Right ventricle myocardium superior (tissue), 1 donor: ENCODE measurements around the gene SIT1. TPM values are rescaled to one million over a fixed set of nuclear protein-coding genes. Genes with fewer than 3 reads are reported as not detected.
A peak's percentile ranks its signal among the peaks of the same experiment; 100 is the strongest.
"Not testable (repeated sequence)": the region's sequence is repeated elsewhere in the genome, so short reads cannot be mapped to it uniquely, and the experiment has no call there.

ENCODE experiments used
- ATAC-seq: fragments of 200-7000 bp; cut with Tn5 transposase; one replicate; pipeline ENCODE4 v1.9.1; 2020; ENCODE audit warnings: mild to moderate bottlenecking; ENCODE audit not compliant: poor library complexity
- DNase-seq: peaks from one replicate; pipeline ENCODE4 v3.0.0-alpha.2; 2020
- intact Hi-C: fragments of 100-400 bp; cut with DNase I; formaldehyde crosslinking; loops from one replicate; pipeline ENCODE4 v1.11.2; 2022
- total RNA-seq: library from RNA; stranded (reverse); fragmentation: NEBNext Ultra II Directional; extraction: Animal tissue kit (Norgen Biotek cat#: 25700); gene quantifications from one replicate; pipeline ENCODE4 v1.2.1, GENCODE V29; 2021
- donor health status: DM: no; HTN: yes; CAD: no; lungs with severe emphysema.

Gene SIT1
- total RNA-seq, 1 donor from 2014 or later: not detected

DNA sequence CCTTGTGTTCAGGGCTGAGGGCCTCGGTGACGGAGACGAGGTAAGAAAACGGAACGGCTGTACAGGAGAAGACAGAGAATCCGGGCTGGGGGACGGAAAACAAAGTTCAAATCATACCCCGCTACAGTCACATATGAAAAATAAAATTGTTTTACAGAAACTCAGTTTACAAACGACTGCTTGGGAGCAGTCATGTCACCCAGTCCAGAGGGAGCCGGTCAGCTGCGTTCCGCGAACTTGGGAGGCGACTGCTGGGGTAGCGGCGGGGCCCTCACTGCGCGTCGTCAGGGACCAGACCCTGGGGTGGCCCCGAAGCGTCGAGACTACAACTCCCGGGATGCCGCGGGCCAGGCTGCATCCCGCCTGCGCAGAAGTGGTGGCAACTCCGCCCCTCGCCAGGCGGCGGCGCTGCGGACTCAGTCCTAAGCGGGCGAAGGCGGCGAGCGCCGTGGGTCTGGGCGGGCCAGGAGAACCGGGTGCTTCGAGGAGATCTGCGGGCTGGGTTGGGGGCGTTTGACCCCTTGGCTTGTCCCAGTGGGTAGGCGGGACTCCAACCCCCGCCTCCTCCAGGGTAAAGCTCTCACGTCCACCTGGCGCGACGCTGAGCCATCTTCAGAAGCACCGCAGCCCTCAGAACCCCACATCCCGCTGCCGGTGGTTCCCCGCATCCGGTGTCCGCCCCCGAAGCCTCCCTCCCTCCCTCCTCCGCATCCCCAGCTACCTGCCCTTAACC is 4.0 kb downstream of the SIT1 start:
- intact Hi-C loops: loop anchor here (10.0 kb wide), 1 partner anchor 238 kb away; no protein-coding TSS in a partner anchor
- ATAC-seq (peak; percentile 98), DNase-seq (peak; percentile 97)

- intact Hi-C loops: loop anchor here (10.0 kb wide), 1 partner anchor 239 kb away; no protein-coding TSS in a partner anchor
- DNase-seq: no peak
- ATAC-seq: peak; percentile 48
Measured at GRCh38 chr9:35646153-35646532, 4.6 kb downstream of the SIT1 start.

DNA sequence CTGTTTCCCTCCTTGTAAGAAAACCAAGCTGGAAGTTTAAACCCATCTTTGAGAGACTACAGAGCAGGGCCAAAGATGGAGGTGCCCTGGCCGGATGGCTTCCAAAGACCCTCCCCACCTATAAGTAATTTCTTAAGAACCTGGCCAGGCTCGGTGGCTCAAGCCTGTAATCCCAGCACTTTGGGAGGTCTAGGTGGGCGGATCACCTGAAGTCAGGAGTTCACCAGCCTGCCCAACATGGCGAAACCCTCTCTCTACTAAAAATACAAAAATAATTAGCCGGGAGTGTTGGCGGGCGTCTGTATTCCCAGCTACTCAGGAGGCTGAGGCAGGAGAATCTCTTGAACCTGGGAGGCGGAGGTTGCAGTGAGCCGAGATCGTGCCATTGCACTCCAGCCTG is 5.0 kb downstream of the SIT1 start:
- ATAC-seq, DNase-seq: not testable (repeated sequence)
- intact Hi-C loops: loop anchor here (10.0 kb wide), 1 partner anchor 239 kb away; no protein-coding TSS in a partner anchor

DNA sequence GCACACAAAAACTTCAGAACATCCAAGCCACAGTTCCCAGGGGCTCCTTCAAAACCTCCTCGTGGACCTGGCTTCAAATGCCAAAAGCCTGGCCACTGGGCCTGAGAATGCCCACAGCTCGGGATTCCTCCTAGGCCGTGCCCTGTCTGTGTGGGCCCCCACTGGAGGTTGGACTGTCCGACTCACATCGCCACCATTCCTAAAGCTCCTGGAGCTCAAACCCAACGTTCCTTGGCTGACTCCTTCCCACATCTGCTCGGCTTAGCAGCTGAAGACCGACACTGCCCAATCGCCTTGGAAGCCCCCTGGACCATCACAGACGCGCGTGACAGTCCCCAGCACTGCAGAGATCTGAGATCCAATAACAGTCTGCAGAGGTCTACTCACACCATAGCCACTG is 7.7 kb downstream of the SIT1 start:
- ATAC-seq (no peak), DNase-seq (no peak)
- intact Hi-C loops: loop anchor here (10.0 kb wide), 1 partner anchor 242 kb away; no protein-coding TSS in a partner anchor

- ATAC-seq, DNase-seq: not testable (repeated sequence)
- intact Hi-C loops: loop anchor here (10.0 kb wide), 1 partner anchor 243 kb away; no protein-coding TSS in a partner anchor
Measured at GRCh38 chr9:35641478-35641877, 9.3 kb downstream of the SIT1 start.

DNA sequence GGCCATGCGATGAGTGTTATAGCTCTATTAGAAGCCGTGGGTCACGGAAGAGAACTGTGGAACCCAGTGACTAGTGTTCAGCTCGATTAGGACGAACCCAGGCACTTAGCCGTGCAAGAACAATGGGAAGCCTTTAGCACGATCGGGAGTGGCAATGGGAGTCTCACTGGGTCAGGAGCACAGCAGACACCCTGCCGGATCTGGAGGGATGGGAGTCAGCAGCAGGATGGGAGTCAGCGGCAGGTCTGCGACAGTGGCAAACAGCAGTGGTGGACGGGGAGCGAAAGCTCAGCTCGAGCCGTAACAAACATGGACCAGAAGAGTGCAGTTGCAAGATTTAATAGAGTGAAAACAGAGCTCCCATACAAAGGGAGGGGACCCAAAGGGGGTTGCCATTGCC is 10.3 kb downstream of the SIT1 start:
- DNase-seq, ATAC-seq: not testable (repeated sequence)
- intact Hi-C loops: loop anchor here (10.0 kb wide), 1 partner anchor 244 kb away; no protein-coding TSS in a partner anchor

- intact Hi-C loops: loop anchor here (10.0 kb wide), 1 partner anchor 245 kb away; no protein-coding TSS in a partner anchor
- ATAC-seq (no peak), DNase-seq (no peak)
Measured at GRCh38 chr9:35639631-35640030, 11.1 kb downstream of the SIT1 start.

DNA sequence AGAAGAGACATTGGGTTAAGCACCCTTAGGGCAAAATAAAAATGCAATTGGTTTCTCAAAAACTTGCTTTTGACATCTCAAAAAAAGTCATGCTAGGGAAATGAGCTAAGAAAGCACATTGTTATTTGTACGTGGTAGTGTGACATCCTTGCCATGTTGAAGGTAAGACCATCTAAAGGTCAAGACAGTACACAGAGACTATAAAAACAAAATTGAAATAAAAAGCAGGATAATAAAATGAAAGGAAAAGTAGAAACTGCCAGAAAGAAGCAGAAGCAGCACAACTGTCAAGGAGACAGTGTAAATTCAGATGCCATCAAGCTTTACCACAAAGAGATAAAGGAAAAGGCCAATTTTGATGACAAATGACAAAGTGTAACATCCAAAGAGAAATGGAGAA is 11.5 kb downstream of the SIT1 start:
- DNase-seq, ATAC-seq, intact Hi-C loops: not testable (repeated sequence)

- DNase-seq, ATAC-seq, intact Hi-C loops: not testable (repeated sequence)
Measured at GRCh38 chr9:35638751-35639150, 12.0 kb downstream of the SIT1 start.

- intact Hi-C loops, ATAC-seq, DNase-seq: not testable (repeated sequence)
Measured at GRCh38 chr9:35637427-35637955, 13.2 kb downstream of the SIT1 start.

- intact Hi-C loops, DNase-seq, ATAC-seq: not testable (repeated sequence)
Measured at GRCh38 chr9:35636877-35637246, 13.9 kb downstream of the SIT1 start.

GRCh38 chr9:35636135-35636876 is 14.4 kb downstream of the SIT1 start:
- intact Hi-C loops: no loop called here
- DNase-seq: no peak
- peak; percentile 38 for ATAC-seq

DNA sequence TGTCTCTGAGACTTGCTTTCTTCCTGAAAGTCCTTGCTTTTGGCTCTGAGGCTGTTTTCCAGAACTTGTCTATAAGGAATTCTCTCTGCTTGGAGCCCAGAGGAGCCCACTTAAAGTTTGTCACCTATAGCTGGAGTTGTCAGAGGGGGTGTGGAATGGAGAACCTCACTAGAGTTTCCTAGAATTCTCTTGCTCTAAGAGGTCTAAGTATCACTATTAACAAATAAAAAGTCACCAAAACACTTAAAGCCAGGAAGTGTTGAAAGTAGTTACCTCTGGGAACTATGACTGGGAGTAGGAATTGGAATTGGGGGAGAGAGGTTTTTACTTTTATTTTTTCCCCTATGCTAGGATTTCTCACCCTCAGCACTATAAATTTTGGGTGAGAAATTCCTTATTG is 15.0 kb downstream of the SIT1 start:
- ATAC-seq: no peak
- intact Hi-C loops: no loop called here
- DNase-seq: no peak

GRCh38 chr9:35629597-35629996 is 21.1 kb downstream of the SIT1 start:
- ATAC-seq: no peak
- intact Hi-C loops: no loop called here
- DNase-seq: no peak

DNA sequence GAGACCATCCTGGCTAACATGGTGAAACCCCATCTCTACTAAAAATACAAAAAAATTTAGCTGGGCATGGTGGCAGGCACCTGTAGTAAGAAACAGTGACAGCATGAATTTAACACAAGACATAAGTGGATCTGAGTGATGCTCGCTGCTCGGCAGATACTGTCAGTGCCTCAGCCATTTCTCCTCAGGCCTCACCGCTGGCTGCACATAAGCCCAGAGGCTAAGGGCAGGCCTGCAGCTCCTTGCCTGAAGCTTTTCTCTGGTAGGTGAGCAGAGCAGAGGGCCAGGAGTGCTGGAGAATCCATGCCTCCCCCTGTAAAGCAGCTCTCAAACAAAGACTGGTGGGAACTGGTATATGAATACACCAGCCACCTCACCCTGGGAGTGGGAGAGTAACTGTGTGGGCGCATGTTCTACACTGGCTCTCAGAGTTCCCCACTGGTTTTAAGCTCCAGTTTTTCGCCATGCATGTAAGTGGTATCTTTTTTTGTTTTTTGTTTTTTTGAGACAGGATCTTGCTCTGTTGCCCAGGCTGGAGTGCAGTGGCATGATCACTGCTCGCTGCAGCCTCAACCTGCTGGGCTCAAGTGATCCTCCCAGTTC is 22.2 kb downstream of the SIT1 start:
- intact Hi-C loops: no loop called here
- no peak for ATAC-seq
- no peak for DNase-seq

GRCh38 chr9:35627575-35627974 is 23.2 kb downstream of the SIT1 start:
- no peak for ATAC-seq
- DNase-seq: no peak
- intact Hi-C loops: no loop called here

GRCh38 chr9:35619800-35620158 is 31.0 kb downstream of the SIT1 start:
- ATAC-seq: no peak
- DNase-seq: no peak
- intact Hi-C loops: no loop called here

DNA sequence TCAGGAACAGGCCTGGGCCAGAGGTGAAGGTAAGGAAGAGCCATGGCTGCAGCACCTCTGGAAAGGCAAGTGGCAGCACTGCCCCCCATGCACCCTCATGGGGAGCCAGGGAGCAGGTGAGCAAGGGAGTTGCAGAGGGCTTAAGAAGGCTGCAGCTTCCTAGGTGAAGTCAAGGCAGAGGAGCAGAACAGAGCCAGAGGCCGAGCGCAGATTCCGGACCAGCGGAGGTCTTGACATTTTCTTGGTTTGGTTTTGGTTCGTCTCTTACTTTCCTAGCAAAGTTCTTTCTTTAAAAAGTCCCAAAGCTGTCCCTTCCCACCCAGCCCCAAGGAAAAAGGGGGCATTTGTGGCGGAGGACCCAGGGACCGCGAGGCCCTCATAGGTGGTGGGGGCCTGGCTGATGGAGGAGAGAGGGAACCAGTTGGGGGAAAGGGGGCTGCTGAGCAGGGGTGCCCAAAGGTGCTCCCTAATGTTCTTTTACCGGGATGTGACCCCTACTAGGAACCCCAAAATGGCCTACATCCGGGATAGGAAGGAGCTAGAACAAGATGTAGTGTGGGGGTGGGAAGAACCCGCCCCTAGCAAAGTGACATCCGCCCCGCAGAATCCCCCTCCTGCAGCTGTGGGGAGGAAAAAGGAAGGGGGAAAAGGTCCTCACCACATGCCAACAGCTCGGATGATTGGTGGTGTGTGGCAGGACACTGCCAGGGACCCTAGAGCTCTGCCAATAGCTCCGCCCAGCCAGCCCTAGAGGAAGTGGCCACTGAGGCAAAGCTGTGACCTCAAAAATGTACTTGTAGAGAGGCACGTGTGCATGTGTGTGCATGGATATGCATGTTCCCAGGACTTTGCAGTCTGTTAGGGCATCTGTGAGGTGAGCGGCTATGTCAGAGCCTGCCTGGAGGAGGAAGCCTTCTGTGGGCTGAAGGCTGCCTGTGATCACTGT is 31.6 kb downstream of the SIT1 start:
- intact Hi-C loops: no loop called here
- ATAC-seq (peak; percentile 37), DNase-seq (no peak)
